Sigmoid colon (tissue), 7 donors: ENCODE measurements around the gene MAGEA2B. TPM values are rescaled to one million over a fixed set of nuclear protein-coding genes. Genes with fewer than 3 reads are reported as not detected.
"Not testable (repeated sequence)": the region's sequence is repeated elsewhere in the genome, so short reads cannot be mapped to it uniquely, and the experiment has no call there.

Source experiments
- DNase-seq: peaks from one replicate; pipeline ENCODE4 v3.0.0-alpha.2; 2019
- H3K27ac ChIP-seq, 4 donors: fragments of 200-600 bp; sonication (generic); one replicate each; pipeline ENCODE4 v1.5.1; 2016 to 2019; ENCODE audit warnings: mild to moderate bottlenecking in 1 of 4
- H3K27me3 ChIP-seq, 3 donors: fragments of 200-600 bp; sonication (generic); one replicate each; pipeline ENCODE4 v1.5.1; 2019; ENCODE audit warnings: mild to moderate bottlenecking in 1 of 3
- H3K36me3 ChIP-seq, 4 donors: fragments of 200-600 bp; sonication (generic); one replicate each; pipeline ENCODE4 v1.5.1; 2016 to 2019
- H3K4me1 ChIP-seq, 4 donors: fragments of 200-600 bp; sonication (generic); one replicate each; pipeline ENCODE4 v1.5.1; 2017 to 2019
- H3K4me3 ChIP-seq, 4 donors: fragments of 200-600 bp; sonication (generic); one replicate each; pipeline ENCODE4 v1.5.1; 2017 to 2019; ENCODE audit warnings: mild to moderate bottlenecking in 2 of 4, moderate library complexity in 1 of 4
- H3K9me3 ChIP-seq, 4 donors: fragments of 200-600 bp in 3 of 4; sonication (generic) in 3 of 4; one replicate each; pipeline versions ENCODE4 v1.5.1 to v1.6.1; 2013 to 2019
- EP300 ChIP-seq, 4 donors: sonication (generic); formaldehyde crosslinking; IDR thresholded peaks; one replicate each; pipeline ENCODE4 v1.6.1; 2017; ENCODE audit warnings: antibody characterized with exemption in 4 of 4
- POLR2A ChIP-seq, 2 donors: fragments of 450-650 bp; IDR thresholded peaks; one replicate each; pipeline ENCODE4 v1.6.1; 2016; ENCODE audit warnings: antibody characterized with exemption in 2 of 2, mild to moderate bottlenecking in 2 of 2, moderate library complexity in 2 of 2
- POLR2AphosphoS5 ChIP-seq, 4 donors: sonication (generic); formaldehyde crosslinking; IDR thresholded peaks; one replicate each; pipeline ENCODE4 v1.6.1; 2017; ENCODE audit warnings: antibody characterized with exemption in 4 of 4
- WGBS, 2 donors: extraction: QIAGEN DNeasy Blood & Tissue Kit; methylation state at CpG; one replicate each; pipeline ENCODE4 v1.1.7; 2013; 5-methylcytosine and 5-hydroxymethylcytosine counted together
- intact Hi-C: fragments of 100-400 bp; cut with DNase I; formaldehyde crosslinking; loops from one replicate; pipeline ENCODE4 v1.15.1; 2023
- polyA plus RNA-seq, 3 donors: library from polyadenylated mRNA; stranded (reverse); fragments of 200-250 nt; gene quantifications; one replicate each; pipeline ENCODE4 v1.2.3, GENCODE V29; 2013
- total RNA-seq, 4 donors: library from RNA; depleted of rRNA; stranded (reverse); fragments of >200 nt; gene quantifications; one replicate each; pipeline ENCODE4 v1.1.0, GENCODE V29; 2016
- donor health status: healthy with polysubstance abuse.
- donor health status: Bipolar disorder and iron deficiency.
- donor health status: healthy.

MAGEA2B gene
- not detected for total RNA-seq
- not detected for polyA plus RNA-seq

GRCh38 chrX:152713815-152714787, at the start of gene MAGEA2B:
Gene MAGEA2B, plus strand, starts transcription at chrX:152714628. Its CDS starts 2,479 bp downstream, at chrX:152717107.
- intact Hi-C loops, H3K27ac ChIP-seq, H3K36me3 ChIP-seq, H3K4me1 ChIP-seq, H3K4me3 ChIP-seq, H3K27me3 ChIP-seq, DNase-seq, H3K9me3 ChIP-seq: not testable (repeated sequence)
- WGBS, 2 donors, result no CpG with 5 or more reads among the region's 35 CpGs

GRCh38 chrX:152674135-152674534, 40.3 kb upstream of the MAGEA2B start:
- intact Hi-C loops, result no loop called here

GRCh38 chrX:152674652-152675051, 39.8 kb upstream of the MAGEA2B start:
- DNase-seq, H3K27ac ChIP-seq, H3K9me3 ChIP-seq, intact Hi-C loops, H3K4me3 ChIP-seq, H3K4me1 ChIP-seq, H3K27me3 ChIP-seq, H3K36me3 ChIP-seq: not testable (repeated sequence)
- WGBS, 2 donors, result 90 to 96% methylated on average over 3 of the region's 3 CpGs

More at GRCh38 chrX:152674135-152674534, 40.3 kb upstream of the MAGEA2B start:
- WGBS, 2 donors, result 71 to 85% methylated on average over 2 of the region's 2 CpGs
- Histone ChIP-seq H3K9me3 (no peaks in the 10 kb centered on the region), H3K27me3 (no peaks in the 10 kb centered on the region), H3K4me1 (no peaks in the 10 kb centered on the region), H3K36me3 (no peaks in the 10 kb centered on the region), H3K4me3 (no peak overlapping the region), H3K27ac (no peak overlapping the region)
- DNase-seq, result no peak
- TF ChIP-seq EP300 (IDR thresholded peaks at IDR 0.05), result no peak
- no peak for TF ChIP-seq POLR2A (IDR thresholded peaks at IDR 0.05)
- no peak for TF ChIP-seq POLR2AphosphoS5 (IDR thresholded peaks at IDR 0.05)

- H3K4me3 ChIP-seq, H3K4me1 ChIP-seq, H3K27ac ChIP-seq, H3K9me3 ChIP-seq, DNase-seq, H3K36me3 ChIP-seq, H3K27me3 ChIP-seq, intact Hi-C loops: not testable (repeated sequence)
- no CpG with 5 or more reads among the region's 3 CpGs for WGBS, 2 donors
These were observed 33.4 kb upstream of the MAGEA2B start for GRCh38 chrX:152681012-152681411.

- H3K4me1 ChIP-seq, H3K9me3 ChIP-seq, H3K36me3 ChIP-seq, H3K27me3 ChIP-seq, intact Hi-C loops, H3K27ac ChIP-seq, DNase-seq, H3K4me3 ChIP-seq: not testable (repeated sequence)
- whole genome bisulfite sequencing, 2 donors, result 73 to 76% methylated on average over 4 to 6 of the region's 34 CpGs
These were observed 16.2 kb upstream of the MAGEA2B start, which contains the start of gene MAGEA3 for GRCh38 chrX:152697952-152698931. Gene MAGEA3, plus strand, starts transcription at chrX:152698794. Its CDS starts 2,039 bp downstream, at chrX:152700833.

GRCh38 chrX:152700390-152700789, 14.0 kb upstream of the MAGEA2B start:
- H3K27ac ChIP-seq, DNase-seq, H3K9me3 ChIP-seq, H3K4me3 ChIP-seq, H3K27me3 ChIP-seq, H3K4me1 ChIP-seq, intact Hi-C loops, H3K36me3 ChIP-seq: not testable (repeated sequence)
- 89 to 95% methylated on average over 4 of the region's 5 CpGs for WGBS, 2 donors

- H3K27ac ChIP-seq, H3K36me3 ChIP-seq, H3K9me3 ChIP-seq, intact Hi-C loops, H3K4me1 ChIP-seq, H3K4me3 ChIP-seq, H3K27me3 ChIP-seq, DNase-seq: not testable (repeated sequence)
- WGBS, 2 donors, result 85 to 86% methylated on average over 4 of the region's 7 CpGs
These were observed 7.9 kb upstream of the MAGEA2B start for GRCh38 chrX:152706500-152706899.

GRCh38 chrX:152709173-152709572, 5.3 kb upstream of the MAGEA2B start, which contains the start of gene CSAG2:
Gene CSAG2, minus strand, starts transcription at chrX:152709273. Its CDS starts 161 bp downstream, at chrX:152709112.
- DNase-seq, intact Hi-C loops, H3K9me3 ChIP-seq, H3K27ac ChIP-seq, H3K27me3 ChIP-seq, H3K36me3 ChIP-seq, H3K4me3 ChIP-seq, H3K4me1 ChIP-seq: not testable (repeated sequence)
- WGBS, 2 donors, result no CpG with 5 or more reads among the region's 2 CpGs

GRCh38 chrX:152713195-152713594, 1.2 kb upstream of the MAGEA2B start:
- DNase-seq, H3K9me3 ChIP-seq, H3K27ac ChIP-seq, H3K4me1 ChIP-seq, intact Hi-C loops, H3K36me3 ChIP-seq, H3K27me3 ChIP-seq, H3K4me3 ChIP-seq: not testable (repeated sequence)
- no CpG with 5 or more reads among the region's 5 CpGs for WGBS, 2 donors
